HG03354 (cell line): Measurements from ENCODE around the gene PDZD2.
"Not testable (repeated sequence)": the region's sequence is repeated elsewhere in the genome, so short reads cannot be mapped to it uniquely, and the experiment has no call there.

Experiments used
- ATAC-seq: cut with Tn5 transposase; IDR thresholded peaks from one replicate; pipeline ENCODE4 v1.9.1; 2021; ENCODE audit warnings: mild to moderate bottlenecking; ENCODE audit not compliant: unreplicated experiment, poor library complexity, severe bottlenecking

Gene PDZD2

GRCh38 chr5:32072054-32072453 is 433.1 kb downstream of the PDZD2 start:
- ATAC-seq = no peak

GRCh38 chr5:32074401-32074800 is 435.5 kb downstream of the PDZD2 start:
- ATAC-seq = no peak

DNA sequence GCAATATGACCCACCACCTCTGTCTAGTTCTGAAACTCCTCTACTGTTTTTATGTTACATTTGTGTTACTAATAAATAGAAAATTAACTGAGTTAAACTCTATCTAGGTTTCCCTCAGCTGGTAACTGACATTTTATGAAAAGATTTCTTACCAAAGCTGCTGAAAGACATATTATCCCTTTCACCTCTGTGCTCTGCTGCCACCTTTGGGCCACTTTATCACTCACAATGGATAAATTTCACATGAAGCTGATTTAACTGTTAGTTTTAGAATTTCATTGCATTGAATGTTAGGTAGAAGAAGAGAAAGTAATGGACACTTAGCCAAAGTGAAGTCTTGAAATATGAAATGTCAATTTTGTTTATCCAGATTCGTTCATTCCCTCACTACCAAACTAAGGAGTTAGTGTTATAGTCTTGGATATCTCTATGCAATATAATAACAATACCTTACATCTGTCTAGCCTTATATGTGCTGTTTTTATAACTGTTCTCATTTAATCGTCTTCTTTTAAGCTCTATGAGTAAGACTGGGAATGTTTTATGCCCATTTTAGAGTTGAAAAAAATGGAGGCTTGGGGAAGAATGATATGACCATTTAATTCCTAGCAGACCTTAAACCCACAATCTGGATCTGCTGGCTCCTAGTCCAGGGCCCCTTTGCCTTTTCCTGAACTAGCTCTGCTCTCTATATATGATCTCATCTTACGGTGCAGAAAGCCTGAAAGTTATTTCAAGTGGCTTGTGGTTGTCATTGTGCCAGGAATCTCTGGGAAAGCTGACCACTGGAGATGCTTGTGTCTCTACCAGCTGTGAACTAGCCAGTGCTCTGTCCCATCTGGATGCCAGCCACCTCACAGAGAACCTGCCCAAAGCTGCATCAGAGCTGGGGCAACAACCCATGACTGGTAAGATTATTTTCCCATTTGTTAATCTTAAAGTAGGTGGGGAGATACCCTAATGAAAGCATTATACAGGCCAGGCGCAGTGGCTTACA is 438.1 kb downstream of the PDZD2 start:
- ATAC-seq = peak; percentile 72

DNA sequence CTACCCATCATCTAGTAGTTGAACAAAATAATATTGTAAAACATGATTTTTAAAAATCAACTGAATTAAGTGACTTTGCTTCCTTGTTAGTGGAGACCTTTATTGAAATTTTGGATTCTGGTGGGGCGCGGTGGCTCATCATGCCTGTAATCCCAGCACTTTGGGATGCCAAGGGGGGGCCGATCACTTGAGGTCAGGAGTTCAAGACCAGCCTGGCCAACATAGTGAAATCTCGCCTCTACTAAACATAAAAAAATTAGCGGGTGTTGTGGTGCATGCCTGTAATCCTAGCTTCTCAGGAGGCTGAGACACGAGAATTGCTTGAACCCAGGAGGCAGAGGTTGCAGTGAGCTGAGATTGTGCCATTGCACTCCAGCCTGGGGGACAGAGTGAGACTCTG is 439.9 kb downstream of the PDZD2 start:
- ATAC-seq = not testable (repeated sequence)

GRCh38 chr5:32080565-32080964 is 441.6 kb downstream of the PDZD2 start:
- not testable (repeated sequence) for ATAC-seq

- no peak for ATAC-seq
Measured at GRCh38 chr5:32082701-32083100, 443.8 kb downstream of the PDZD2 start.

DNA sequence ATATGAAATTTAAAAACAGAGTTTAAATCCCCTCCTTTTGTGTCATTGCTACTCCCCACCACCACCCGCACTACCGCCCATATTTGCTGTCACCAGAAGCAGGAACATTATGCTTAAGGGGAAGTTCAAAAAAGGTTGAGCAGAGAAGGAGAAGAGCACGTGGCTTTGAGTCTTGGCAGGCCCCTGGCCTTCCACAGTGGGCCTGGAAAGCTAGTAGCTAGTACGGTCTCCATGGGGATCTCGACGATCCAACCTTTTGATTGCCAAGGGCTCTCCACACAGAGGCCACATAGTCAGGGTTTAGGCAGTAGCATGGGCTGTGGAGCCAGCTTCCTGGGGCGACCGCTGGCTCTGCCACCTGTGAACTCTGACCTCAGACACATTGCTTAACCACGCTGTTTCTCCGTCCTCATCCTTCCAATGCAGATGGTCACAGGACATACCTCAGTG is 445.1 kb downstream of the PDZD2 start:
- no peak for ATAC-seq

- no peak for ATAC-seq
Measured at GRCh38 chr5:32087086-32088082, 448.5 kb downstream of the PDZD2 start.

GRCh38 chr5:32088214-32088613 is 449.3 kb downstream of the PDZD2 start:
- ATAC-seq = no peak

DNA sequence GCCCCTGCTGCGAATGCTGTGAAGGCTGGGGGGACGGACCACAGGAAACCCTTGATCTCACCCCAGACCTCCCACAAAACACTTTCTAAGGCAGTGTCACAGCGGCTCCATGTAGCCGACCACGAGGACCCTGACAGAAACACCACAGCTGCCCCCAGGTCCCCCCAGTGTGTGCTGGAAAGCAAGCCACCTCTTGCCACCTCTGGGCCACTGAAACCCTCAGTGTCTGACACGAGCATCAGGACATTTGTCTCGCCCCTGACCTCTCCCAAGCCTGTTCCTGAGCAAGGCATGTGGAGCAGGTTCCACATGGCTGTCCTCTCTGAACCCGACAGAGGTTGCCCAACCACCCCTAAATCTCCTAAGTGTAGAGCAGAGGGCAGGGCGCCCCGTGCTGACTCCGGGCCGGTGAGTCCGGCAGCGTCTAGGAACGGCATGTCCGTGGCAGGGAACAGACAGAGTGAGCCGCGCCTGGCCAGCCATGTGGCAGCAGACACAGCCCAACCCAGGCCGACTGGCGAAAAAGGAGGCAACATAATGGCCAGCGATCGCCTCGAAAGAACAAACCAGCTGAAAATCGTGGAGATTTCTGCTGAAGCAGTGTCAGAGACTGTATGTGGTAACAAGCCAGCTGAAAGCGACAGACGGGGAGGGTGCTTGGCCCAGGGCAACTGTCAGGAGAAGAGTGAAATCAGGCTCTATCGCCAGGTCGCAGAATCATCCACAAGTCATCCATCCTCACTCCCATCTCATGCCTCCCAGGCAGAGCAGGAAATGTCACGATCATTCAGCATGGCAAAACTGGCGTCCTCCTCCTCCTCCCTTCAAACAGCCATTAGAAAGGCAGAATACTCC is 450.4 kb downstream of the PDZD2 start:
- ATAC-seq = no peak

- ATAC-seq = no peak
Measured at GRCh38 chr5:32090026-32090754, 451.3 kb downstream of the PDZD2 start.

- no peak for ATAC-seq
Measured at GRCh38 chr5:32090755-32091128, 451.8 kb downstream of the PDZD2 start.

- peak; percentile 86 for ATAC-seq
Measured at GRCh38 chr5:32092938-32093812, 454.2 kb downstream of the PDZD2 start.

DNA sequence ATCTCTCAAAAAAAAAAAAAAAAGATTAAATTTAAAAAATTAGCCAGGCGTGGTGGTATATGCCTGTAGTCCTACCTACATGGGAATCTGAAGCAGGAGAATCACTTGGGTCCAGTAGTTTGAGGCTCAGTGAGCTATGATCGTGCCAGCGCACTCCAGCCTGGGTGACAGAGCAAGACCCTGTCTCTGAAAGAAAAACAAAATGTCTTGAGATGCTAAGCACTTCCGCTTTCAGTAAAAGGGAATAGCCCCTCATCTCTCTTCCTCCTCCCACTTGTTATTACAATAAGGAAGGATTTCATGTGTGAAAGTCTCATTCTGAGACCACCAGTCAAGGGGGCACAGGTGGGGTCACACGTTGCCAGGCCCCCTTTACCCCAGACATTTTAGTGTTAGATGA is 455.8 kb downstream of the PDZD2 start:
- no peak for ATAC-seq

DNA sequence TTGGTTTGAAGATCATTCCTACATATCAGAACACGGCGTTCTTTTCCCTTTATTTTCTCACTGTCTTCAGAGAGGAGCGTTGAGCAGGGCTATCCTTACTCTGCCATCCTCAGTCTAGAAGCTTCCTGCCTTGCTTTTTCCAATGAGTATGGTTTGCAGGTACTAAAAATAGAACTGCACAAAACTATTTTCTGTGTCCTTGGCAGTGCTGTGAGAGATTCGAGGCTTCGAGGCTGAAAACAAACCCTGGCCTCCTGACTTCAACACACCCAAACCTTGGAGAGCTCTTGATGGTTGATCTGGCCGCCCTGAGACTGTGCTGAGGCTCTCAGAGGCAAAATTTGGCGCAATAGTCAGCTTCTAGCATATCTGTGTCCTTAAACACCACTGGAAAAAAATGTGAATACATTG is 456.3 kb downstream of the PDZD2 start:
- no peak for ATAC-seq

- no peak for ATAC-seq
Measured at GRCh38 chr5:32096891-32097595, 458.1 kb downstream of the PDZD2 start.

DNA sequence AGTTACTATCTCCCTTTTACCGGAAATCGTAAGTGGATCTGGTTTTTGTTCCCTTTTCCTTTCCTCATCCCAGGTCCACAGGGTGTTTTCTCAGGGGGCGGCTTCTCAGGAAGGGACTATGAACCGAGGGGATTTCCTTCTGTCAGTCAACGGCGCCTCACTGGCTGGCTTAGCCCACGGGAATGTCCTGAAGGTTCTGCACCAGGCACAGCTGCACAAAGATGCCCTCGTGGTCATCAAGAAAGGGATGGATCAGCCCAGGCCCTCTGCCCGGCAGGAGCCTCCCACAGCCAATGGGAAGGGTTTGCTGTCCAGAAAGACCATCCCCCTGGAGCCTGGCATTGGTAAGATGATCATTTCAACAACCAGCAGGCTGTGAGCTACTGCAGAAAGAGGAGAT is 459.4 kb downstream of the PDZD2 start:
- ATAC-seq = no peak
